Right ventricle myocardium inferior (tissue), 1 donor: ENCODE data around the gene SMYD3. TPM values are rescaled to one million over a fixed set of nuclear protein-coding genes. Genes with fewer than 3 reads are reported as not detected.

Experiments used
- ATAC-seq: fragments of 200-7000 bp; cut with Tn5 transposase; one replicate; pipeline ENCODE4 v1.9.1; 2020; ENCODE audit warnings: mild to moderate bottlenecking, moderate library complexity
- DNase-seq: peaks from one replicate; pipeline ENCODE4 v3.0.0; 2021; ENCODE audit errors: missing footprints
- intact Hi-C: fragments of 100-400 bp; cut with DNase I; formaldehyde crosslinking; loops from one replicate; pipeline ENCODE4 v1.11.0; 2022
- total RNA-seq: library from RNA; stranded (reverse); fragmentation: NEBNext Ultra II Directional; extraction: Animal tissue kit (Norgen Biotek cat#: 25700); gene quantifications from one replicate; pipeline ENCODE4 v1.2.1, GENCODE V29; 2021
- donor health status: DM: no; HTN: yes; CAD: no; lungs with severe emphysema.

The SMYD3 gene
- total RNA-seq, 1 donor from 2014 or later = 8.8 TPM

GRCh38 chr1:246122071-246122470, 385.0 kb downstream of the SMYD3 start:
- ATAC-seq (no peak), DNase-seq (no peak)
- intact Hi-C loops = no loop called here

GRCh38 chr1:246121533-246121932, 385.5 kb downstream of the SMYD3 start:
- intact Hi-C loops = no loop called here
- DNase-seq (no peak), ATAC-seq (no peak)

GRCh38 chr1:246117066-246117791, 389.9 kb downstream of the SMYD3 start:
- ATAC-seq (peak; percentile 56), DNase-seq (no peak)
- intact Hi-C loops = loop anchor here (2.0 kb wide), 1 partner anchor 964 kb away; no protein-coding TSS in a partner anchor

- ATAC-seq (no peak), DNase-seq (no peak)
- intact Hi-C loops = no loop called here
Observed at GRCh38 chr1:246114369-246114768, 392.7 kb downstream of the SMYD3 start.

- intact Hi-C loops = no loop called here
- no peak for ATAC-seq
Observed at GRCh38 chr1:246113555-246114095, 393.5 kb downstream of the SMYD3 start.

GRCh38 chr1:246111570-246111969, 395.5 kb downstream of the SMYD3 start:
- intact Hi-C loops = no loop called here
- no peak for ATAC-seq
- DNase-seq = no peak

More at GRCh38 chr1:246113555-246114095, 393.5 kb downstream of the SMYD3 start:
- DNase-seq = no peak

GRCh38 chr1:246110343-246111219, 396.5 kb downstream of the SMYD3 start:
- DNase-seq (no peak), ATAC-seq (no peak)
- intact Hi-C loops = no loop called here

- intact Hi-C loops = no loop called here
- ATAC-seq (no peak), DNase-seq (no peak)
Observed at GRCh38 chr1:246108278-246108925, 398.7 kb downstream of the SMYD3 start.

GRCh38 chr1:246107516-246108277, 399.4 kb downstream of the SMYD3 start:
- intact Hi-C loops = no loop called here
- ATAC-seq (no peak), DNase-seq (no peak)

- intact Hi-C loops = no loop called here
- ATAC-seq = no peak
- DNase-seq = no peak
Observed at GRCh38 chr1:246106342-246106763, 400.7 kb downstream of the SMYD3 start.

- DNase-seq (no peak), ATAC-seq (no peak)
Observed at GRCh38 chr1:246104927-246105326, 402.2 kb downstream of the SMYD3 start.

GRCh38 chr1:246099570-246099969, 407.5 kb downstream of the SMYD3 start:
- no peak for ATAC-seq
- intact Hi-C loops = no loop called here

More at GRCh38 chr1:246104927-246105326, 402.2 kb downstream of the SMYD3 start:
- intact Hi-C loops = no loop called here

GRCh38 chr1:246096356-246096755, 410.7 kb downstream of the SMYD3 start:
- intact Hi-C loops = no loop called here
- ATAC-seq = no peak
- DNase-seq = no peak

More at GRCh38 chr1:246099570-246099969, 407.5 kb downstream of the SMYD3 start:
- no peak for DNase-seq

- ATAC-seq (no peak), DNase-seq (no peak)
- intact Hi-C loops = no loop called here
Observed at GRCh38 chr1:246095443-246095842, 411.6 kb downstream of the SMYD3 start.

- ATAC-seq (no peak), DNase-seq (no peak)
- intact Hi-C loops = no loop called here
Observed at GRCh38 chr1:246093230-246093629, 413.8 kb downstream of the SMYD3 start.

- ATAC-seq = no peak
- no peak for DNase-seq
- intact Hi-C loops = no loop called here
Observed at GRCh38 chr1:246092136-246092535, 414.9 kb downstream of the SMYD3 start.

- ATAC-seq (no peak), DNase-seq (no peak)
- intact Hi-C loops = no loop called here
Observed at GRCh38 chr1:246091477-246091876, 415.6 kb downstream of the SMYD3 start.

- no peak for ATAC-seq
- no peak for DNase-seq
- intact Hi-C loops = no loop called here
Observed at GRCh38 chr1:246086191-246086590, 420.9 kb downstream of the SMYD3 start.
